Activated CD8-positive, alpha-beta T cell treated with anti-CD3 and anti-CD28 coated beads for 36 hours (primary cell): ENCODE results near the gene RAC3. TPM values are rescaled to one million over a fixed set of nuclear protein-coding genes. Genes with fewer than 3 reads are reported as not detected.

ENCODE experiments used
- ATAC-seq: fragments of 200-7000 bp; cut with Tn5 transposase; one replicate; pipeline ENCODE4 v1.10.0; 2021; ENCODE audit warnings: mild to moderate bottlenecking, moderate library complexity
- CTCF ChIA-PET: fragments of 350-600 bp; sonication (Branson Sonifier 250); formaldehyde crosslinking; loops from one replicate; lab custom pipeline; 2021; ENCODE audit warnings: antibody characterized with exemption; lab: Charles Lee
- POLR2A ChIA-PET: fragments of 350-600 bp; sonication (Branson Sonifier 250); formaldehyde crosslinking; loops from one replicate; lab custom pipeline; 2021; ENCODE audit warnings: antibody characterized with exemption; lab: Charles Lee
- DNase-seq: peaks from one replicate; pipeline ENCODE4 v3.0.0-alpha.2; 2020
- H3K27ac Mint-ChIP-seq: one replicate; pipeline ENCODE4 v1.8.0; 2021; ENCODE audit warnings: mild to moderate bottlenecking, mixed read lengths
- H3K27me3 Mint-ChIP-seq: one replicate; pipeline ENCODE4 v1.8.0; 2021; ENCODE audit warnings: mixed read lengths
- H3K36me3 Mint-ChIP-seq: one replicate; pipeline ENCODE4 v1.8.0; 2021; ENCODE audit warnings: low read depth, mixed read lengths
- H3K4me1 Mint-ChIP-seq: one replicate; pipeline ENCODE4 v1.8.0; 2021; ENCODE audit warnings: low read depth, mixed read lengths
- H3K4me3 Mint-ChIP-seq: one replicate; pipeline ENCODE4 v1.8.0; 2021; ENCODE audit warnings: mild to moderate bottlenecking, moderate library complexity, mixed read lengths
- H3K9me3 Mint-ChIP-seq: one replicate; pipeline ENCODE4 v1.8.0; 2021; ENCODE audit warnings: mixed read lengths
- CTCF ChIP-seq: fragments of 200-600 bp; IDR thresholded peaks from one replicate; pipeline ENCODE4 v1.8.0; 2022; ENCODE audit warnings: antibody characterized with exemption, mild to moderate bottlenecking
- intact Hi-C: fragments of 100-400 bp; cut with micrococcal nuclease; formaldehyde crosslinking; loops from one replicate; pipeline ENCODE4 v1.10.0; 2022
- total RNA-seq, 2 experiments: library from RNA; stranded (reverse); gene quantifications; one replicate each; pipeline ENCODE4 v1.2.3, GENCODE V29; 2021

Gene RAC3
- total RNA-seq, 2 experiments from 2014 or later: 5.5 to 5.8 TPM

- H3K9me3 Mint-ChIP-seq: no peaks in the 10 kb centered on the region
- ChIA-PET POLR2A (no interaction called here), CTCF (interaction anchor here (1.5 kb wide), 1 partner anchor 13 kb away, joined by 6 read pairs; the partner anchor contains the start of gene DCXR)
- no peak overlapping the region for H3K4me3 Mint-ChIP-seq
- no peak for TF ChIP-seq CTCF
- H3K27me3 Mint-ChIP-seq: no peaks in the 10 kb centered on the region
- ATAC-seq: no peak
- no peak for DNase-seq
- peaks cover 2% of the 10 kb centered on the region for H3K36me3 Mint-ChIP-seq
- no peak overlapping the region for H3K27ac Mint-ChIP-seq
- H3K4me1 Mint-ChIP-seq: peaks cover 16% of the 10 kb centered on the region
- intact Hi-C loops: loop anchor here (5.0 to 10.0 kb wide), 2 partner anchors 68 to 130 kb away; no protein-coding TSS in a partner anchor
These were observed 6.6 kb upstream of the RAC3 start for GRCh38 chr17:82024859-82025258.

GRCh38 chr17:82025401-82026107 lies 5.9 kb upstream of the RAC3 start:
- Mint-ChIP-seq H3K9me3 (no peaks in the 10 kb centered on the region), H3K36me3 (peaks cover 2% of the 10 kb centered on the region), H3K4me1 (peaks cover 18% of the 10 kb centered on the region), H3K27ac (no peak overlapping the region), H3K27me3 (no peaks in the 10 kb centered on the region), H3K4me3 (no peak overlapping the region)
- intact Hi-C loops: loop anchor here (10.0 kb wide), 1 partner anchor 129 kb away; no protein-coding TSS in a partner anchor
- ChIA-PET CTCF (interaction anchor here (1.0 to 1.9 kb wide), 2 partner anchors 12 to 66 kb away, joined by 3 to 7 read pairs; partner anchors contain the start of gene DCXR), POLR2A (interaction anchor here (1.7 kb wide), 1 partner anchor 10 kb away, joined by 6 read pairs; no protein-coding TSS in a partner anchor)
- ATAC-seq (no peak), DNase-seq (no peak)
- no peak for TF ChIP-seq CTCF

- H3K27ac Mint-ChIP-seq: no peak overlapping the region
- H3K36me3 Mint-ChIP-seq: no peaks in the 10 kb centered on the region
- peaks cover 11% of the 10 kb centered on the region for H3K4me1 Mint-ChIP-seq
- ChIA-PET CTCF (interaction anchor here (0.9 to 2.4 kb wide), 4 partner anchors 9 to 126 kb away, joined by 3 to 6 read pairs (median 4); partner anchors contain the start of gene DCXR), POLR2A (interaction anchor here (0.9 kb wide), 1 partner anchor 325 kb away, joined by 3 read pairs; the partner anchor contains the start of gene MRPL12)
- intact Hi-C loops: loop anchor here (10.0 kb wide), 1 partner anchor 127 kb away; no protein-coding TSS in a partner anchor
- no peak for ATAC-seq
- no peaks in the 10 kb centered on the region for H3K9me3 Mint-ChIP-seq
- no peak for TF ChIP-seq CTCF
- no peak for DNase-seq
- H3K27me3 Mint-ChIP-seq: no peaks in the 10 kb centered on the region
- no peak overlapping the region for H3K4me3 Mint-ChIP-seq
These were observed 3.2 kb upstream of the RAC3 start for GRCh38 chr17:82028246-82028645.

- intact Hi-C loops: loop anchor here (10.0 kb wide), 1 partner anchor 126 kb away; no protein-coding TSS in a partner anchor
- ChIA-PET POLR2A (interaction anchor here (0.9 kb wide), 1 partner anchor 92 kb away, joined by 3 read pairs; no protein-coding TSS in a partner anchor), CTCF (interaction anchor here (0.8 to 3.8 kb wide), 9 partner anchors 8 to 78 kb away, joined by 3 to 28 read pairs (median 10); partner anchors contain the start of genes DUS1L and FASN)
- ATAC-seq: no peak
- no peak overlapping the region for H3K4me3 Mint-ChIP-seq
- no peaks in the 10 kb centered on the region for H3K36me3 Mint-ChIP-seq
- no peaks in the 10 kb centered on the region for H3K9me3 Mint-ChIP-seq
- TF ChIP-seq CTCF: no peak
- peaks cover 10% of the 10 kb centered on the region for H3K4me1 Mint-ChIP-seq
- no peak for DNase-seq
- no peaks in the 10 kb centered on the region for H3K27me3 Mint-ChIP-seq
- no peak overlapping the region for H3K27ac Mint-ChIP-seq
These were observed 2.5 kb upstream of the RAC3 start for GRCh38 chr17:82028966-82029365.
